Measurements from ENCODE around the gene OR51F1.
"Not testable (repeated sequence)": the region's sequence is repeated elsewhere in the genome, so short reads cannot be mapped to it uniquely, and the experiment has no call there.

The OR51F1 gene

GRCh38 chr11:4769838-4770237, at the start of gene OR51F1:
TSS of gene OR51F1 (minus strand) at chr11:4769938. CDS start at chr11:4769938, 0 bp downstream.
- no peak for DNase-seq

- no peak for DNase-seq
These were observed 39.5 kb upstream of the OR51F1 start for GRCh38 chr11:4809246-4809645.

- no peak for DNase-seq
These were observed 38.7 kb upstream of the OR51F1 start for GRCh38 chr11:4808476-4808875.

GRCh38 chr11:4804280-4804679, 34.5 kb upstream of the OR51F1 start, which contains the start of gene OR52R1:
TSS of gene OR52R1 (minus strand) at chr11:4804380. CDS start at chr11:4804380, 0 bp downstream.
- DNase-seq, result no peak

GRCh38 chr11:4801316-4801715, 31.6 kb upstream of the OR51F1 start:
- not testable (repeated sequence) for DNase-seq

GRCh38 chr11:4798427-4799183, 28.9 kb upstream of the OR51F1 start:
- DNase-seq, result no peak

- DNase-seq, result no peak
These were observed 27.5 kb upstream of the OR51F1 start for GRCh38 chr11:4797206-4797605.

GRCh38 chr11:4782454-4782853, 12.7 kb upstream of the OR51F1 start:
- no peak for DNase-seq

- DNase-seq, result no peak
These were observed 1.6 kb downstream of the OR51F1 start for GRCh38 chr11:4768094-4768493.

- DNase-seq, result no peak
These were observed 3.2 kb downstream of the OR51F1 start for GRCh38 chr11:4766420-4767043.

GRCh38 chr11:4763096-4763495, 6.6 kb downstream of the OR51F1 start:
- DNase-seq, result no peak

GRCh38 chr11:4751201-4751600, 18.5 kb downstream of the OR51F1 start:
- DNase-seq, result no peak

- no peak for DNase-seq
These were observed 21.3 kb downstream of the OR51F1 start for GRCh38 chr11:4748438-4748837.

GRCh38 chr11:4740735-4741134, 29.0 kb downstream of the OR51F1 start:
- DNase-seq, result no peak

- DNase-seq, result no peak
These were observed 42.6 kb downstream of the OR51F1 start for GRCh38 chr11:4727171-4727570.

- not testable (repeated sequence) for DNase-seq
These were observed 46.9 kb downstream of the OR51F1 start for GRCh38 chr11:4722616-4723534.
